H1 (cell line): ENCODE data around the gene KCNMA1. TPM values are rescaled to one million over a fixed set of nuclear protein-coding genes. Genes with fewer than 3 reads are reported as not detected.

Experiments
- BACH1 ChIP-seq: IDR thresholded peaks from 2 replicates; pipeline ENCODE4 v1.6.1; 2012; ENCODE audit warnings: low read length, improper control_type of control experiment
- EZH2 ChIP-seq: fragments of 200-600 bp; sonication (generic); IDR thresholded peaks from 2 replicates; pipeline ENCODE4 v1.7.1; 2012; ENCODE audit warnings: low read depth, mild to moderate bottlenecking, moderate library complexity, low read length, inconsistent platforms; ENCODE audit not compliant: severe bottlenecking
- GABPA ChIP-seq: IDR thresholded peaks from 2 replicates; pipeline ENCODE4 v1.6.1; 2011; ENCODE audit warnings: mild to moderate bottlenecking, low read length, moderate library complexity, borderline replicate concordance; ENCODE audit not compliant: insufficient read depth
- KDM4A ChIP-seq: IDR thresholded peaks from one replicate; pipeline ENCODE4 v1.7.1; 2012; ENCODE audit warnings: low read depth, mild to moderate bottlenecking, moderate library complexity, low read length, inconsistent platforms; ENCODE audit not compliant: severe bottlenecking
- KDM5A ChIP-seq: fragments of 200-600 bp; IDR thresholded peaks from 2 replicates; pipeline ENCODE4 v1.7.1; 2012; ENCODE audit warnings: mild to moderate bottlenecking, low read length, inconsistent platforms, mixed read lengths
- polyA plus RNA-seq, 7 experiments: library from polyadenylated mRNA; depleted of rRNA in 3 of 7; stranded (reverse) in 5 of 7; unstranded in 2 of 7; fragments of >200 nt in 5 of 7; fragments of 200-250 nt in 2 of 7; gene quantifications; 1 replicate in 5 of 7; 2 replicates in 1 of 7; 4 replicates in 1 of 7; pipeline versions ENCODE4 v1.2.1 to v1.2.3, GENCODE V29; 2011 to 2013; ENCODE audit warnings: missing spikeins in 2 of 7, mixed read lengths in 2 of 7
- total RNA-seq: library from RNA; stranded (reverse); fragmentation: NEBNext Ultra II Directional; extraction: Animal tissue kit (Norgen Biotek cat#: 25700); gene quantifications from 2 replicates; pipeline ENCODE4 v1.2.1, GENCODE V29; 2021

Gene KCNMA1
- total and polyA plus RNA-seq, 2 of the 8 experiments (the other 6 are each of a cell fraction or from before 2014, with no cell fraction given) = 10.2 to 11.1 TPM

DNA sequence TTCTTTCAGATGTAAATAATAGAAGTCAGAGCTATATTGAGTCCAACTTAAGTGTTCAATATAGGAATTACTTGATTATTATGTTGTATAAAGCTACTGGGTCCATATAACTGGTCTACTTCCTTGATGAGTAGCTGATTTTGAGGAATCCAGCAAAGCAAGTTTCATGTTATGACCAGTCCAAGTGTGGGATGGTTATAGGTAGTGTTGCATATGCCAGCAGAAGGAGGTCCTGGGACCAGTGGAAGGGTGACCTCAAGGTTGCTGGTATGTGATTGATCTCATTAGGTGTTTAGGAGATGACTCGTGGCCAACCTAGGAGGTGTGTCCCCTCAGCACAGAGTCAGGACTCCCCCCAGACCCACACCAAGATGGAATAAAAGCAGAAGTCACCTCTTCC, 551.5 kb downstream of the KCNMA1 start (continued):
- TF ChIP-seq KDM5A = no peak
- TF ChIP-seq EZH2 = no peak
- no peak for TF ChIP-seq KDM4A
- no peak for TF ChIP-seq BACH1
- TF ChIP-seq GABPA = no peak
- TF ChIP-seq, all 59 proteins: peak for 0
